ENCODE results near the gene PADI3. TPM values are rescaled to one million over a fixed set of nuclear protein-coding genes. Genes with fewer than 3 reads are reported as not detected.

PADI3 gene
- total and polyA plus RNA-seq, 9 of the 15 experiments (the other 6 are each of a cell fraction or from before 2014, with no cell fraction given): not detected

GRCh38 chr1:17209430-17209829 lies 39.5 kb upstream of the PADI3 start:
- no peaks in the 10 kb centered on the region for H3K9me1 ChIP-seq (ENCODE audit: control insufficient read depth, insufficient read depth, low read length)
- H3K9me3 ChIP-seq (replicated peaks; ENCODE audit: control insufficient read depth, insufficient read depth, low read depth, low read length): no peaks in the 10 kb centered on the region
- intact Hi-C loops (cut with micrococcal nuclease): no loop called here
- H4K20me1 ChIP-seq (replicated peaks; ENCODE audit: control insufficient read depth, insufficient read depth, low read length): peaks cover 13% of the 10 kb centered on the region
- DNase-seq (ENCODE audit: extremely low read depth in 1 of 4, low spot score in 3 of 4) (no peak), ATAC-seq (no peak), FAIRE-seq (no peak)
- in situ Hi-C loops (cut with MboI): no loop called here
- no peak overlapping the region for H3K4me2 ChIP-seq (ENCODE audit: insufficient read depth, low read length)
- no peak overlapping the region for H3K27ac ChIP-seq (ENCODE audit: extremely low read depth, low read depth, low read length)
- H3K4me1 ChIP-seq (replicated peaks in 1 of 2; ENCODE audit: control insufficient read depth in 2 of 2, insufficient read depth in 2 of 2, low read length in 2 of 2): peaks cover 0 to 7% of the 10 kb centered on the region in 2 experiments; a peak in 2 of 5 replicates
- BruUV-seq (replicated peaks): no TSS peak
- no peak overlapping the region for H3K9ac ChIP-seq (ENCODE audit: insufficient read depth in 1 of 2, low read depth in 2 of 2, low read length in 2 of 2)
- CTCF ChIA-PET (ENCODE audit: low intra/inter-chr PET ratio): no interaction called here
- H2AFZ ChIP-seq (ENCODE audit: low read depth, low read length): no peak overlapping the region
- H3K36me3 ChIP-seq (ENCODE audit: control insufficient read depth, insufficient read depth, low read length): no peaks in the 10 kb centered on the region
- 6% methylated on average over 5 of the region's 5 CpGs for WGBS (ENCODE audit: insufficient coverage, low coverage, missing lambda C conversion rate)
- POLR2A ChIA-PET: no interaction called here
- peaks cover 24 to 71% of the 10 kb centered on the region in 2 experiments for H3K27me3 ChIP-seq (ENCODE audit: control insufficient read depth in 2 of 2, insufficient read depth in 2 of 2, low read length in 2 of 2)
- no peaks in the 10 kb centered on the region for H3K79me2 ChIP-seq (ENCODE audit: control insufficient read depth, insufficient read depth, low read length)
- H3K4me3 ChIP-seq: no peak overlapping the region
- TF ChIP-seq ZNF830 (CRISPR knock-in tag; IDR thresholded peaks at IDR 0.05) (no peak), BRD9 (IDR thresholded peaks at IDR 0.05; ENCODE audit: low read depth, partially characterized antibody) (peak; percentile 39), HMG20B (CRISPR knock-in tag; IDR thresholded peaks at IDR 0.05) (no peak), SRSF1 (IDR thresholded peaks at IDR 0.05; ENCODE audit: low read depth, low read length) (no peak), HNRNPL (IDR thresholded peaks at IDR 0.05; ENCODE audit: low read depth, low read length) (no peak), HDAC2 (IDR thresholded peaks at IDR 0.05) (0 out of 2 replicates have a peak, but pooled peaks have one; percentile 21), NRF1 (conservative IDR thresholded peaks at IDR 0.05 in 1 of 2, IDR thresholded peaks at IDR 0.05 in 1 of 2) (no peak), TEAD4 (IDR thresholded peaks at IDR 0.05; ENCODE audit: low read length) (no peak), TEAD4 (CRISPR knock-in tag; IDR thresholded peaks at IDR 0.05; ENCODE audit: borderline replicate concordance) (no peak), BRF1 (IDR thresholded peaks at IDR 0.05; ENCODE audit: borderline replicate concordance, extremely low read depth, insufficient read length) (no peak), SIX5 (IDR thresholded peaks at IDR 0.05; ENCODE audit: borderline replicate concordance in 1 of 2, insufficient read depth in 1 of 2, low read depth in 1 of 2, low read length in 2 of 2) (no peak), KLF10 (CRISPR knock-in tag; IDR thresholded peaks at IDR 0.05) (no peak), PREB (CRISPR knock-in tag; IDR thresholded peaks at IDR 0.05) (no peak), KDM1A (IDR thresholded peaks at IDR 0.05) (peak in 1 of 2 experiments; percentile 69; a peak in 2 of 4 replicates), E2F6 (IDR thresholded peaks at IDR 0.05; ENCODE audit: borderline replicate concordance in 1 of 2, extremely low read depth in 1 of 2, insufficient read depth in 1 of 2, insufficient read length in 1 of 2, low read depth in 1 of 2, low read length in 1 of 2, poor library complexity in 1 of 2, severe bottlenecking in 1 of 2) (no peak), ZNF507 (tag; conservative IDR thresholded peaks at IDR 0.05) (no peak), SMARCA5 (IDR thresholded peaks at IDR 0.05) (peak; percentile 90; the same call in 1 of the 2 replicates), ZNF140 (CRISPR knock-in tag; IDR thresholded peaks at IDR 0.05) (no peak), ZFP1 (CRISPR knock-in tag; IDR thresholded peaks at IDR 0.05) (no peak), NUFIP1 (IDR thresholded peaks at IDR 0.05; ENCODE audit: partially characterized antibody) (no peak), ZHX1 (conservative IDR thresholded peaks at IDR 0.05; ENCODE audit: low read length) (no peak)
